GM18867 (cell line): ENCODE results near the gene SH3PXD2B.
"Not testable (repeated sequence)": the region's sequence is repeated elsewhere in the genome, so short reads cannot be mapped to it uniquely, and the experiment has no call there.

Experiments used
- ATAC-seq: cut with Tn5 transposase; IDR thresholded peaks from one replicate; pipeline ENCODE4 v1.9.1; 2021; ENCODE audit warnings: mild to moderate bottlenecking, moderate library complexity; ENCODE audit not compliant: unreplicated experiment

Gene SH3PXD2B

GRCh38 chr5:172486451-172486850, 32.1 kb upstream of the SH3PXD2B start:
- no peak for ATAC-seq

- ATAC-seq = no peak
Observed at GRCh38 chr5:172485511-172486202, 31.3 kb upstream of the SH3PXD2B start.

- ATAC-seq = no peak
Observed at GRCh38 chr5:172484664-172485063, 30.3 kb upstream of the SH3PXD2B start.

GRCh38 chr5:172482156-172483020, 28.1 kb upstream of the SH3PXD2B start:
- no peak for ATAC-seq

GRCh38 chr5:172481011-172481800, 26.9 kb upstream of the SH3PXD2B start:
- ATAC-seq = no peak

- no peak for ATAC-seq
Observed at GRCh38 chr5:172479784-172480115, 25.4 kb upstream of the SH3PXD2B start.

- peak; percentile 59 for ATAC-seq
Observed at GRCh38 chr5:172479034-172479783, 24.9 kb upstream of the SH3PXD2B start.

GRCh38 chr5:172478695-172479033, 24.3 kb upstream of the SH3PXD2B start:
- not testable (repeated sequence) for ATAC-seq

- no peak for ATAC-seq
Observed at GRCh38 chr5:172478256-172478655, 23.9 kb upstream of the SH3PXD2B start.

- ATAC-seq = no peak
Observed at GRCh38 chr5:172477466-172477865, 23.1 kb upstream of the SH3PXD2B start.

GRCh38 chr5:172474293-172474692, 20.0 kb upstream of the SH3PXD2B start:
- ATAC-seq = no peak

- no peak for ATAC-seq
Observed at GRCh38 chr5:172473427-172473826, 19.1 kb upstream of the SH3PXD2B start.

GRCh38 chr5:172469697-172470096, 15.4 kb upstream of the SH3PXD2B start:
- no peak for ATAC-seq

GRCh38 chr5:172466062-172466461, 11.7 kb upstream of the SH3PXD2B start:
- no peak for ATAC-seq

GRCh38 chr5:172463031-172463430, 8.7 kb upstream of the SH3PXD2B start:
- ATAC-seq = no peak

GRCh38 chr5:172459783-172460165, 5.4 kb upstream of the SH3PXD2B start:
- no peak for ATAC-seq

GRCh38 chr5:172458976-172459782, 4.9 kb upstream of the SH3PXD2B start:
- no peak for ATAC-seq

- ATAC-seq = no peak
Observed at GRCh38 chr5:172456076-172456722, 1.9 kb upstream of the SH3PXD2B start.

- no peak for ATAC-seq
Observed at GRCh38 chr5:172455511-172456061, 1.3 kb upstream of the SH3PXD2B start.

- no peak for ATAC-seq
Observed at GRCh38 chr5:172455087-172455381, 709 bp upstream of the SH3PXD2B start.
